ENCODE data around the gene PLXNA4. TPM values are rescaled to one million over a fixed set of nuclear protein-coding genes. Genes with fewer than 3 reads are reported as not detected.
A peak's percentile ranks its signal among the peaks of the same experiment; 100 is the strongest.
"Not testable (repeated sequence)": the region's sequence is repeated elsewhere in the genome, so short reads cannot be mapped to it uniquely, and the experiment has no call there.

Gene PLXNA4
- total RNA-seq, 4 donors from 2014 or later = 0.31 to 0.66 (median 0.43) TPM

GRCh38 chr7:132177708-132178401 is 398.4 kb downstream of the PLXNA4 start:
- Histone ChIP-seq H3K4me1 (no peaks in the 10 kb centered on the region), H3K27me3 (no peaks in the 10 kb centered on the region), H3K4me3 (no peak overlapping the region), H3K36me3 (no peaks in the 10 kb centered on the region), H3K9me3 (no peaks in the 10 kb centered on the region), H3K27ac (no peak overlapping the region)
- in situ Hi-C loops (cut with MboI; ENCODE audit: low sequenced_read_pairs in 4 of 4) = no loop called here
- no peak for DNase-seq
- no peak for ATAC-seq
- TF ChIP-seq POLR2A (IDR thresholded peaks at IDR 0.05) (no peak), CTCF (IDR thresholded peaks at IDR 0.05 in 4 of 5, conservative IDR thresholded peaks at IDR 0.05 in 1 of 5) (no peak)
- intact Hi-C loops (cut with DNase I; ENCODE audit: low total_unique reads) = no loop called here

GRCh38 chr7:132176719-132177118 is 399.6 kb downstream of the PLXNA4 start:
- no peak for ATAC-seq

GRCh38 chr7:132171130-132171576 is 405.1 kb downstream of the PLXNA4 start:
- Histone ChIP-seq H3K9me3 (no peaks in the 10 kb centered on the region), H3K27me3 (no peaks in the 10 kb centered on the region), H3K27ac (no peak overlapping the region), H3K4me1 (no peaks in the 10 kb centered on the region), H3K4me3 (no peak overlapping the region), H3K36me3 (no peaks in the 10 kb centered on the region)
- DNase-seq (no peak), ATAC-seq (peak; percentile 23 to 81)
- TF ChIP-seq POLR2A (IDR thresholded peaks at IDR 0.05) (no peak), CTCF (IDR thresholded peaks at IDR 0.05 in 4 of 5, conservative IDR thresholded peaks at IDR 0.05 in 1 of 5) (no peak)
- in situ Hi-C loops (cut with MboI; ENCODE audit: low sequenced_read_pairs in 4 of 4) = no loop called here
- intact Hi-C loops (cut with DNase I; ENCODE audit: low total_unique reads) = no loop called here

More at GRCh38 chr7:132176719-132177118, 399.6 kb downstream of the PLXNA4 start:
- no peak for DNase-seq
- Histone ChIP-seq H3K4me1 (no peaks in the 10 kb centered on the region), H3K27ac (no peak overlapping the region), H3K36me3 (no peaks in the 10 kb centered on the region), H3K9me3 (no peaks in the 10 kb centered on the region), H3K27me3 (no peaks in the 10 kb centered on the region), H3K4me3 (no peak overlapping the region)
- in situ Hi-C loops (cut with MboI; ENCODE audit: low sequenced_read_pairs in 4 of 4) = no loop called here
- TF ChIP-seq POLR2A (IDR thresholded peaks at IDR 0.05) = no peak
- no peak for TF ChIP-seq CTCF (IDR thresholded peaks at IDR 0.05 in 4 of 5, conservative IDR thresholded peaks at IDR 0.05 in 1 of 5)
- intact Hi-C loops (cut with DNase I; ENCODE audit: low total_unique reads) = no loop called here

- no peaks in the 10 kb centered on the region for H3K4me1 ChIP-seq
- H3K4me3 ChIP-seq = no peak overlapping the region
- intact Hi-C loops (cut with DNase I; ENCODE audit: low total_unique reads) (no loop called here), in situ Hi-C loops (cut with MboI; ENCODE audit: low sequenced_read_pairs in 4 of 4) (no loop called here)
- TF ChIP-seq CTCF (IDR thresholded peaks at IDR 0.05 in 4 of 5, conservative IDR thresholded peaks at IDR 0.05 in 1 of 5) (no peak), POLR2A (IDR thresholded peaks at IDR 0.05) (no peak)
- no peaks in the 10 kb centered on the region for H3K9me3 ChIP-seq
- H3K36me3 ChIP-seq = no peaks in the 10 kb centered on the region
- no peak overlapping the region for H3K27ac ChIP-seq
- no peaks in the 10 kb centered on the region for H3K27me3 ChIP-seq
- ATAC-seq (no peak), DNase-seq (no peak)
Measured at GRCh38 chr7:132169730-132170129, 406.5 kb downstream of the PLXNA4 start.

GRCh38 chr7:132168239-132168638 is 408.0 kb downstream of the PLXNA4 start:
- in situ Hi-C loops (cut with MboI; ENCODE audit: low sequenced_read_pairs in 4 of 4) = no loop called here

GRCh38 chr7:132165695-132166094 is 410.6 kb downstream of the PLXNA4 start:
- H3K27ac ChIP-seq; H3K4me1 ChIP-seq; DNase-seq; intact Hi-C loops (cut with DNase I; ENCODE audit: low total_unique reads); H3K36me3 ChIP-seq; H3K4me3 ChIP-seq; H3K27me3 ChIP-seq; in situ Hi-C loops (cut with MboI; ENCODE audit: low sequenced_read_pairs in 4 of 4); ATAC-seq; H3K9me3 ChIP-seq: not testable (repeated sequence)

More at GRCh38 chr7:132168239-132168638, 408.0 kb downstream of the PLXNA4 start:
- intact Hi-C loops (cut with DNase I; ENCODE audit: low total_unique reads) = no loop called here
- H3K4me3 ChIP-seq = no peak overlapping the region
- H3K27me3 ChIP-seq = no peaks in the 10 kb centered on the region
- H3K36me3 ChIP-seq = no peaks in the 10 kb centered on the region
- TF ChIP-seq CTCF (IDR thresholded peaks at IDR 0.05 in 4 of 5, conservative IDR thresholded peaks at IDR 0.05 in 1 of 5) (no peak), POLR2A (IDR thresholded peaks at IDR 0.05) (no peak)
- no peak for ATAC-seq
- H3K9me3 ChIP-seq = no peaks in the 10 kb centered on the region
- DNase-seq = no peak
- no peak overlapping the region for H3K27ac ChIP-seq
- no peaks in the 10 kb centered on the region for H3K4me1 ChIP-seq
